Fibroblast of lung (primary cell): ENCODE measurements around the gene SFXN3.

Experiments
- EZH2 ChIP-seq: IDR thresholded peaks from 2 replicates; pipeline ENCODE4 v1.5.1; 2012; ENCODE audit warnings: low read length, control low read depth, mild to moderate bottlenecking; ENCODE audit errors: missing control alignments
- TF ChIP-seq, protein P1 (sequence below), 2 donors: IDR thresholded peaks in 1 of 2; conservative IDR thresholded peaks in 1 of 2; 1 replicate in 1 of 2; 2 replicates in 1 of 2; pipeline ENCODE4 v1.5.1; 2011 to 2012; ENCODE audit warnings: low read length in 2 of 2, control low read depth in 1 of 2, inconsistent platforms in 1 of 2, low read depth in 1 of 2, mild to moderate bottlenecking in 1 of 2

DNA sequence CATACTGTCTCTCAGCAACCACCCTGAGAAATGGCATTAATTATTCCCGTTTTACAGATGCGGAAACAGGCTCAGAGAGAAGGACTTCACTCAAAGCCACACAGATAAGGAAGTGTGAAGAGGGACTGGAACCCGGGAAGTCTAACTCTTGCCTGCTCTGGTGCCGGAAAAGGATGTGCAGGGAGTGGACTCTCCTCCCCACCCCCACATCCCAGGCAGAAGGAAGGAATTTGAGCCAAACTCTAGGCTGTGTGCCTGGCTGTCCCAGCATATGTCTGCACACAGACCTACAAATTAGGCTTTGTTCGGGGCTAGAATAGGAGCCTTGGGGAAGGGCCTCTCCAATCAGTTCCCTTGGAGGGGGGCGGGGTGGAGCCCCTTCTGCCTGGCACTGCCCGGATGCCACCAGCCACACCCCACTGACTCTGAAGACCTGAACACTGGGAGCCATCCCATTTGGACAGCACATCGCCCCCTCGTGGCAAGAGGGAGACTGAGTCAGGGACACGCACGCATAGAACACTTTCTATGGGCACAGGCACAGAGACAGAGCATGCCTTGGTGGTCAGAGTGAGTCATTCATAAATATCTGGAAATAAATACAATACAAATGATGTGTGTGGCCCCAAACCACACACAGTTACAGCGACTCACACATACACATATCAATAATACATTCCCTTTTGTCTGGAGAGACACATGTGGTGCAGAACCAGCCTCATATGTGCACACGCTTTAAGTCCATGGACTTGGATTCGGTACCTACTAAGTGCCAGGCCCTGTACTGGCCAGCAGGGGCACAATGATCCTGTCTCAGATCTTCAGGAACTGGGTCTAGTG lies 18.3 kb upstream of the SFXN3 start:
- TF ChIP-seq, protein P1, sequence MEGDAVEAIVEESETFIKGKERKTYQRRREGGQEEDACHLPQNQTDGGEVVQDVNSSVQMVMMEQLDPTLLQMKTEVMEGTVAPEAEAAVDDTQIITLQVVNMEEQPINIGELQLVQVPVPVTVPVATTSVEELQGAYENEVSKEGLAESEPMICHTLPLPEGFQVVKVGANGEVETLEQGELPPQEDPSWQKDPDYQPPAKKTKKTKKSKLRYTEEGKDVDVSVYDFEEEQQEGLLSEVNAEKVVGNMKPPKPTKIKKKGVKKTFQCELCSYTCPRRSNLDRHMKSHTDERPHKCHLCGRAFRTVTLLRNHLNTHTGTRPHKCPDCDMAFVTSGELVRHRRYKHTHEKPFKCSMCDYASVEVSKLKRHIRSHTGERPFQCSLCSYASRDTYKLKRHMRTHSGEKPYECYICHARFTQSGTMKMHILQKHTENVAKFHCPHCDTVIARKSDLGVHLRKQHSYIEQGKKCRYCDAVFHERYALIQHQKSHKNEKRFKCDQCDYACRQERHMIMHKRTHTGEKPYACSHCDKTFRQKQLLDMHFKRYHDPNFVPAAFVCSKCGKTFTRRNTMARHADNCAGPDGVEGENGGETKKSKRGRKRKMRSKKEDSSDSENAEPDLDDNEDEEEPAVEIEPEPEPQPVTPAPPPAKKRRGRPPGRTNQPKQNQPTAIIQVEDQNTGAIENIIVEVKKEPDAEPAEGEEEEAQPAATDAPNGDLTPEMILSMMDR (conservative IDR thresholded peaks at IDR 0.05 in 1 of 2, IDR thresholded peaks at IDR 0.05 in 1 of 2; ENCODE audit: low read depth in 1 of 2, low read length in 2 of 2), result peak; percentile 75
- no peak for TF ChIP-seq EZH2
